SK-MEL-5 (cell line): ENCODE results near the gene ARID1B. TPM values are rescaled to one million over a fixed set of nuclear protein-coding genes. Genes with fewer than 3 reads are reported as not detected.

Experiments
- DNase-seq: peaks from one replicate; pipeline ENCODE4 v3.0.0-alpha.2; 2016; ENCODE audit warnings: low read depth, low spot score
- in situ Hi-C: cut with HindIII; loops from 2 replicates; pipeline ENCODE4 v1.10.0; 2016; ENCODE audit warnings: low sequenced_read_pairs, high pct_unique_total_duplicates, low pct_unique_long_range_greater_than_20kb
- total RNA-seq: library from RNA; depleted of rRNA; stranded (reverse); fragments of >200 nt; shearing (Covaris generic); gene quantifications from 2 replicates; pipeline ENCODE4 v1.2.3, GENCODE V29; 2014

The ARID1B gene
- total RNA-seq, 1 experiment from 2014 or later = 20.0 TPM

DNA sequence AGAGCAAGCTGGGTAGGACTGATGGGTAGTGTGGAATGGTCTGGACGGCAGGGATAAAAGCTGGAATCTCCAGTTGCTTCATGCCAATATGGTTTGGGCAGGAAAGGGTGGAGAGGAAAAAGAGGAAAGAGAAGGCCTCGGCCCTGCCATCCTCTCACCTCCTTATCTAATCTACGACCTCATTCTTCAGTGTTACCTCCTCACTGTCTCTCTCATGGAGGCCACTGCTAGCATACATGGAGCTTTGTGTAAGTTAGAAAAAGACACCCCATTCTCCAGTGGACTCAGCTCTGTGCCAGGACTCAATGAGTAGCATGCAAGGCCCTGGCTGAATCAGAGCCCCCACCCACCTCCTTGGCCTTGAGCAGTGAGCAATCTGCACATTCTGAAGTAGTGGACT is 6.1 kb upstream of the ARID1B start:
- in situ Hi-C loops = no loop called here
- no peak for DNase-seq

GRCh38 chr6:156771761-156772160 is 5.4 kb upstream of the ARID1B start:
- DNase-seq = no peak
- in situ Hi-C loops = no loop called here

DNA sequence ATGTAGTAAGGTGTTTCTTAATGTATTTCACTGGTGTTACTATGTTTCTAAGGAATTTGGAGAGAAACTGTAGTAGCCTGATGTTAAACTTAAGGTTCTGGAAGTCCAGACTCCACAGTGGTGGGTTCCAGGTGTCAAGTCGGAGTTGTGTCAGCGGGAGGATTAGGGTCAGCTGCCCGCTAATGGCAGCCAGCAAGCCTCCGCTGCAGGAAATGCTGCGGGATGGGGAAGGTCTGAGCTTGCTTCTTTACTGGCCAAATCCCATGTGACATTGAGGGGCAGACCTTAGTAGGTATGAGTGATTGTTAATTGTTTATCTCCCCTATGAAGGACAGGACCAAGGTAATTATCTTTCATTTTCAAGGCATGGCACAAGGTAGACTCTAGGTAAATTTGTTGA is 3.7 kb upstream of the ARID1B start:
- DNase-seq = no peak
- in situ Hi-C loops = no loop called here

DNA sequence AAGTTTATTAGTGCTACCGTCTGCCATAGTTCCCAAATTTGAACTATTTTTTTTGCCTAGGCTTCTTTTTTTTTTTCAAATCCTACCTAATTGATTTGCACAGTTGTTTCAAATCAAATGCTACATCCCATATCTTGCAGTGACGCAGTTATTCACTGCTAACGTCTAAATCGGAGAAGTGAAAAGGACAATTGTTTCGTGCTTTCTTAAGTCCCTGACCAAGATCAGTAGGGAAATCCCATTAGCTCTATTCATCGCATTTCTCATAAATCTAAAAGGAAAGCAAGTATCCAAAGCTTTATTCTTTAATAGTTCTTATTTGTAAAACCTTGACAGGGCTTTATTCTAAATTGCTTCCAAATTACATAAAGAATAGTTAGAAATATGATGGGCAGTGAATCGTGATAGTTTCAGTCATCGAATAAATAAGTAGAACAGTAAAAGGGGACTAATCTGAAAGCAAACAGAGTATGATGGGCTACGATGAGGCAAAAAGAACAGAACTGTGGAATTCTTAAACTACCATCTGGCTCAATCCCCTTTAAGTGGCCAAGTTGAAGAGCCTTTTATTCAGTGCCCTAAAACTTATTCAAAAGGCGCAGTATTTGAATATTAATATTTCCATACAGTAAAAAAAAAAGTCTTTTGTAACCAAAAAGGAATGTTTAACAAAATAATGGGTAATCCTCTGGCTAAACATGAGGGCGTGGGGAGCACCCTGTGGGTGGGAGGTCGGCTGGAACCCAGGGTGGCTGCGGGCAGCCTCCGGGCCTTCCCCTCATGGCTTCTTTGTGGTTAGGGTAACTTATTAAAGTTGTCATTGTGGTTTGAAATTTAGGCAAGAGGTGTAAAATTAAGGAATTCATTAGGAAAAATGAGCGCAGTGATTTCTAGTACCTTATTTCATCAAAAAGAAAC is 3.0 kb upstream of the ARID1B start:
- DNase-seq = peak; percentile 38
- in situ Hi-C loops = no loop called here

DNA sequence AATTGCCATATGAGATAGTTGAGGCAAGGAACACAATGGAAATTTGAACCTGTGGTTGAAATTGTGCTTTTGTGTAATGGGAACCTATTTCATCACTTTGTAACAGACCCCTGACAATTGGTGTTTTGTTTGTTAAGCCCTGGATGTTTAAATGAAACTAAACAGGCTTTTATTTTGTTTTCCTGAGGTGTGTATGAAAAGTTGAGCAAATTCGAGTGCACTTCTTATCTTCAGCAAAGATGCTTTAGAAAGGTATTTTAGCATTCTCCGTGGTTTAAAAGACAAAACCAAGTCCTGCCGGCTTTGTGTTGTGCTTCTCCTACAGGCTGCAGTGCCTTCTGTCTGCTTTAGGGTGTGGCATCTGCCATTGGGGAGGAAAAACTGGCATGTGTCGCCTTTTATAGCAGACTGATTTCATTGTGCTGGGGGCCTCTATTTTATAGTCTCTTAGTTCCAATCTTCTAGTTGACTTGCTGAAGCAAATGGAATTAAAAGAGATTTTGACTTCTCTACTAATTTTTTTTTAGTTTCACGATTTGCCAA is 2.2 kb upstream of the ARID1B start:
- peak; percentile 26 for DNase-seq
- in situ Hi-C loops = no loop called here

DNA sequence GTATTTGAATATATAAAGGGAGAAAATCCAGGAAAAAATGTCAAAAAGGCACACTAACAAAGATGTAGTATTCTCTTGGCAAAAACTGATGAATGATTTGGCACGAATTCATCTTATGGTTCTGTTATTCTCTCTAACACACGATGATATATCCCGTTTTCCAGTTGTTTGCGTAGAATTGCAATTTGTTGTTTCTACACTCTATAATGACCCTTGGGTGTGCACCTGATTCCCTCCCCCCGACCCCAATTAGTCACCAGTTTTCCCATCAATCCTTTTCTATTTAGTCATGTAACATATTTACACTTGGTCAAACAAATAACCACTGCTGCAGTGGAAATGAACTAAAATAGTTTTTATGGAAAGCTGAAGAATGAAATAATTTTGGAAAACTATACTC is 1.5 kb upstream of the ARID1B start:
- no peak for DNase-seq
- in situ Hi-C loops = no loop called here

DNA sequence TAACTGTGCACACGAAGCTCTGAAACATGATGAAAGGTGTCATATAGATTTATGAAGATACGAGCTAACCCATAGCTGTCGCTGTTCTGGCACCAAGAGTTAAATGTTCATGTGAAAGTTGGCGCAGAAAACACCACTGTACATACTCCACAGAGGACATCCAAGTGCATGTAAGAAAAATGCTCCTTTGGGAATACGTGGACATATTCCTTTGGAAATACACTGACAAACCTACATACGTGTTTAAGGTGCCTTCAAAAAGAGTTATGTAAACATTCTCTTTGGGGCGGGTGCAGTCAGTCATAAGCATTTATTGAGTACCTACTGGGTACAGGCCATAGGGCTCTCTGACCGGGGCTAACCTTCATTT is 723 bp upstream of the ARID1B start:
- in situ Hi-C loops = no loop called here
- DNase-seq = peak; percentile 52

DNA sequence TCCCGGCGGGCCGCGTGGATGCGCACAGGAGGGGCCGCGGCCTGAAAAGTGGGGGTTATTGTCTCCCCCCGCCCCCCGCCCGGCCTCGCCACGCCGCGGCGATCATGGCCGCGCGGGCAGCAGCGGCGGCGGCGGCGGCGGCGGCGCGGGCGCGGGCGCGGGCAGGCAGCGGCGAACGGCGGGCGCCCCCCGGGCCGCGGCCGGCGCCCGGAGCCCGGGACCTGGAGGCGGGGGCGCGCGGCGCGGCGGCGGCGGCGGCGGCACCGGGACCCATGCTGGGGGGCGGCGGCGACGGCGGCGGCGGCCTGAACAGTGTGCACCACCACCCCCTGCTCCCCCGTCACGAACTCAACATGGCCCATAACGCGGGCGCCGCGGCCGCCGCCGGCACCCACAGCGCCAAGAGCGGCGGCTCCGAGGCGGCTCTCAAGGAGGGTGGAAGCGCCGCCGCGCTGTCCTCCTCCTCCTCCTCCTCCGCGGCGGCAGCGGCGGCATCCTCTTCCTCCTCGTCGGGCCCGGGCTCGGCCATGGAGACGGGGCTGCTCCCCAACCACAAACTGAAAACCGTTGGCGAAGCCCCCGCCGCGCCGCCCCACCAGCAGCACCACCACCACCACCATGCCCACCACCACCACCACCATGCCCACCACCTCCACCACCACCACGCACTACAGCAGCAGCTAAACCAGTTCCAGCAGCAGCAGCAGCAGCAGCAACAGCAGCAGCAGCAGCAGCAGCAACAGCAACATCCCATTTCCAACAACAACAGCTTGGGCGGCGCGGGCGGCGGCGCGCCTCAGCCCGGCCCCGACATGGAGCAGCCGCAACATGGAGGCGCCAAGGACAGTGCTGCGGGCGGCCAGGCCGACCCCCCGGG is 637 bp downstream of the ARID1B start:
- in situ Hi-C loops = no loop called here
- DNase-seq = peak; percentile 47

DNA sequence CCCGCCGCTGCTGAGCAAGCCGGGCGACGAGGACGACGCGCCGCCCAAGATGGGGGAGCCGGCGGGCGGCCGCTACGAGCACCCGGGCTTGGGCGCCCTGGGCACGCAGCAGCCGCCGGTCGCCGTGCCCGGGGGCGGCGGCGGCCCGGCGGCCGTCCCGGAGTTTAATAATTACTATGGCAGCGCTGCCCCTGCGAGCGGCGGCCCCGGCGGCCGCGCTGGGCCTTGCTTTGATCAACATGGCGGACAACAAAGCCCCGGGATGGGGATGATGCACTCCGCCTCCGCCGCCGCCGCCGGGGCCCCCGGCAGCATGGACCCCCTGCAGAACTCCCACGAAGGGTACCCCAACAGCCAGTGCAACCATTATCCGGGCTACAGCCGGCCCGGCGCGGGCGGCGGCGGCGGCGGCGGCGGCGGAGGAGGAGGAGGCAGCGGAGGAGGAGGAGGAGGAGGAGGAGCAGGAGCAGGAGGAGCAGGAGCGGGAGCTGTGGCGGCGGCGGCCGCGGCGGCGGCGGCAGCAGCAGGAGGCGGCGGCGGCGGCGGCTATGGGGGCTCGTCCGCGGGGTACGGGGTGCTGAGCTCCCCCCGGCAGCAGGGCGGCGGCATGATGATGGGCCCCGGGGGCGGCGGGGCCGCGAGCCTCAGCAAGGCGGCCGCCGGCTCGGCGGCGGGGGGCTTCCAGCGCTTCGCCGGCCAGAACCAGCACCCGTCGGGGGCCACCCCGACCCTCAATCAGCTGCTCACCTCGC is 1.5 kb downstream of the ARID1B start:
- in situ Hi-C loops = no loop called here
- DNase-seq = peak; percentile 37

- in situ Hi-C loops = no loop called here
- no peak for DNase-seq
Measured at GRCh38 chr6:156779206-156780094, 2.3 kb downstream of the ARID1B start.

DNA sequence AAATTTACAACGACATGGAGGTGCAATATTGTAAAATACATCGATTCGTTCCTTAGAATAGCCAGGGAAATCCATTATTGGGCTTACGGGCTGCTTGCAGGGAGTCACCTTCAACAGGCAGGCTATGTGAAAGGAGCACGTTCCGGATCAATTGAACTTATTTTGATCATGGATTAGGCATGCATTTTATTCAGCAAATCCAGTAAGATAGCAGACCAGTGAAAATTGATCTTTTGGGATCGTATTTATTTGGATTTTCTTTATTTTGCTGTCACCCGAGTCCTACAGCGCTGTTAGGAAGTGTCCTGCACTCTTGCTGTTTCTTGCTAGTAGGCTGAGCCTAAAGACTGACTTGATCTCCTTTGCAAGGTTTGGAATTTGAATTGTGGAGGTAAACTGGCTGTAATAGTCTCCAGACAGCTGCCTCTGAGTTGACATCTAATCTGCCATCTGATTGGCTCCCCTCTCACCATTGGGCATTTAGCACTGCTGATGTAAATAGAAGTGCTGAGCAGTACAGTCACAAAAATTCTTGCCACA is 3.0 kb downstream of the ARID1B start:
- in situ Hi-C loops = no loop called here
- DNase-seq = peak; percentile 92

DNA sequence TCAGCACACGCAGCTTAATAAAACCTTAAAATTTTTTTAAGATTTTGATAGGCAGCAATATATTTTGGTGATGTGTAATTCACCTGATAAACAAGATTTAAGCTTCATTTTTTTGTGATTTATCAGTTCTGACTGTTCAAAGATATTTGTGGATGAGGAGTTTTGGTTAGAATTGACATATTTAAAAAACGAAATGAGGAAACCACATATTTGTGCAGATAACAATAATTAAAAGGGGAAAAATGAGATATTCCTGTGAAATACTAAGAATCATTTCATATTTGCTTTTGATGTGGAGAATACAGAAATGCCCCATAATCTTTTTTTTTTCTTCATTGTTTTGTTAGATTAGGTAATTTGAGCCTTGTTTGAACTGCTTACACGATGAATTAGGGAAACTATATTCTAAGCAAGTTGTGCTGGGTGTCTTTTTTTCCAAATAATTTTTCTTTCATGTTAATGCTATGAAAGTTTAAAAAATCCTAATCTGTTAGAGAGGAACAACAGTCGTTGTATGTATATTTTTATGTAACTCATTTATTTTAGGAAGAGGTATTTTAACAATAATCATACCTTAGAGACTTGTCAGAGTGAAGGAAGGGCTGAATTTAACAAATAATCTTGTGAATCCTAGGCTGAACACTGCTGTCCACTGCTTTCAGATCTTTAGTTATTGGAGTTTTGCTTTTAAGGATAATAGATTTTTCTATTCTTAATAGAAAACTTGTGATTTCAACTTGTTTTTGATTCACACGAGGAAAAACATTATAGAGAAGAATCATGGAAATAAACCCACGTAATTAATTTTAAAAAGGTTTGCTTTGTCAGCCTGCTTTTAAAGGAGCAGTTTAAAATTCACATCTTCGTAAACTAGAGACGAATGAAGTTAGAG is 4.0 kb downstream of the ARID1B start:
- no peak for DNase-seq
- in situ Hi-C loops = no loop called here

DNA sequence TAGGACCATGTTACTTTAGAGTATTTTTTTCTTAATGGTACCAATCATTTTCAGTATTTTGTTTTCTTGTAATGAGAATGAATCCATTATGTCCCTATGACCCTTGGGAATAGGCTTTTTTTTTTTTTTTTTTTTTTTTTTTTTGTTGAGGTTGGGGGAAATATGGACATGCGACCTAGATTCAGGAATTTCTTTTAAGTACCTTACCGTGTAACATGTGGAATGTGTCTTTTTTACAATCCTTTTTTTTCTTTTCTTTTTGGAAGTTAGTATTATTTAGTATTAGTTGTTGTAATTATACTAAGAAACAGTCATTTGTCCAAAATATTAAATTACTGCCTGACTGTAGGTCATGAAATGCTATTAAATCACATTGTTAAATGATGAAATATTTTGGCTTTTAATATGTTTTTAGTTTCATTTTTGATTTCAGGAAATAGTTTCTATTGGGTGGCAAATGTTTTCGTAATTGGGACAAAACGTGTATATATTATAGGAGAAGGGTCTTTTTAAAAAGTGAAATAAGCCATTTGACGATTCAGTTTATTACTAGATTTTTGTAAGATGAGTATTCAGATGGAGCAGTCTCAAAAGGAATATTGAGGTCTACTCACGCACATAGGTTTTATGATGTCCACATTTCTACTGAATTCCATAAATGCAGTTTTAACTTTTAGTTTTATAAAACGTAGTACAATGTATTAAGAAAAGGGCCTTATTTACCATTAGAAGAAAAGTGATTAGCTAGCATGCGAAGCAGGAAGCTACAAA is 4.9 kb downstream of the ARID1B start:
- peak; percentile 46 for DNase-seq
- in situ Hi-C loops = no loop called here

DNA sequence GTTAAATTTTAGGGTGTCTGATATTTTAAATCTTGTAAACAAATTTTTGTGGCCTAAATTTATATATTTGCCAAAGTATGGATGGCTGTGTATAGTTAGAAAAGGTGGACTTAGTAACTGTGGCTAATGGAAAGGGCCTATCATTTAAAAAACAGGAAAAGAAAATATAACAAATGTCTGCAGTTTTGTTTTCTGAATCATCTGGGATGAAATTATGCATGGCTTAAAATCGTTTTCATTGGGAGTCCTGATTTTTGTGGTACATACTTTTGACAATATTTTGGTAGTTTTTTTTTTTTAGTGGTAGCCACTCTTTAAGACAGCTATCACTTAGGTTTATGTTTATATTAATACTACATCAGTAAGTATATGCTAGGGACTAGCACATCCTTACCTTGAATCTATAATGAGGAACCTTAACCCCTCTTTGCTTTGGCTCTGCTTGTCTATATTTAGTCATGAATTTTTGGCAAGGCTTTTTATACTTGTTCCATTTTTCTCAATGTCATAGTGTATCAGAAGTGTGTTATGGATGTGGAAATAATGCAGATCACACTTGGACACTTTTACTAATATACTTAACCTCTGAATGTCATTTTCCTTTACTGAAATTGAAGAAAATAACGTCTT is 5.6 kb downstream of the ARID1B start:
- DNase-seq = no peak
- in situ Hi-C loops = no loop called here

- in situ Hi-C loops = no loop called here
- no peak for DNase-seq
Measured at GRCh38 chr6:156783958-156784357, 6.8 kb downstream of the ARID1B start.
